H1 (cell line): ENCODE measurements around the gene SLC25A12.

Experiments
- CEBPB ChIP-seq: IDR thresholded peaks from 2 replicates; pipeline ENCODE4 v1.6.1; 2012; ENCODE audit warnings: low read depth, low read length
- CREB1 ChIP-seq: IDR thresholded peaks from 2 replicates; pipeline ENCODE4 v1.6.1; 2012; ENCODE audit warnings: inconsistent platforms
- EGR1 ChIP-seq: IDR thresholded peaks from 2 replicates; pipeline ENCODE4 v1.6.1; 2011; ENCODE audit warnings: low read depth, low read length, borderline replicate concordance
- EZH2 ChIP-seq: fragments of 200-600 bp; sonication (generic); IDR thresholded peaks from 2 replicates; pipeline ENCODE4 v1.7.1; 2012; ENCODE audit warnings: low read depth, mild to moderate bottlenecking, moderate library complexity, low read length, inconsistent platforms; ENCODE audit not compliant: severe bottlenecking
- MAFK ChIP-seq: IDR thresholded peaks from 2 replicates; pipeline ENCODE4 v1.6.1; 2012; ENCODE audit warnings: low read depth, mild to moderate bottlenecking, improper control_type of control experiment, low read length
- POLR2AphosphoS5 ChIP-seq: IDR thresholded peaks from 2 replicates; pipeline ENCODE4 v1.6.1; 2011; ENCODE audit warnings: low read depth, low read length
- RAD21 ChIP-seq, 2 experiments: IDR thresholded peaks in 1 of 2; conservative IDR thresholded peaks in 1 of 2; 2 replicates each; pipeline ENCODE4 v1.6.1; 2011; ENCODE audit warnings: low read depth in 2 of 2, low read length in 2 of 2, improper control_type of control experiment in 1 of 2, inconsistent platforms in 1 of 2, mild to moderate bottlenecking in 1 of 2, moderate library complexity in 1 of 2
- SIN3A ChIP-seq, 2 experiments: IDR thresholded peaks in 1 of 2; conservative IDR thresholded peaks in 1 of 2; 2 replicates each; pipeline ENCODE4 v1.6.1; 2011 to 2012; ENCODE audit warnings: low read length in 2 of 2, improper control_type of control experiment in 1 of 2, low read depth in 1 of 2, mild to moderate bottlenecking in 1 of 2
- YY1 ChIP-seq: IDR thresholded peaks from 2 replicates; pipeline ENCODE4 v1.6.1; 2011; ENCODE audit warnings: low read depth, mild to moderate bottlenecking, low read length
- ZNF274 ChIP-seq: IDR thresholded peaks from 2 replicates; pipeline ENCODE4 v1.7.0; 2012; ENCODE audit warnings: low read length, borderline replicate concordance; ENCODE audit errors: extremely low read depth
- TF ChIP-seq, protein P1 (sequence below), 3 experiments: IDR thresholded peaks; 1 replicate in 2 of 3; 2 replicates in 1 of 3; pipeline versions ENCODE4 v1.5.1 to v1.6.1; 2011; ENCODE audit warnings: low read length in 3 of 3, mild to moderate bottlenecking in 3 of 3, inconsistent platforms in 2 of 3, low read depth in 1 of 3, moderate library complexity in 1 of 3; ENCODE audit not compliant: insufficient read depth in 1 of 3; ENCODE audit errors: control extremely low read depth in 1 of 3
- TF ChIP-seq, protein P2 (sequence below): IDR thresholded peaks from 2 replicates; pipeline ENCODE4 v1.6.1; 2011; ENCODE audit warnings: low read length, improper control_type of control experiment
- TF ChIP-seq, protein P3 (sequence below): IDR thresholded peaks from 2 replicates; pipeline ENCODE4 v1.6.1; 2012; ENCODE audit warnings: inconsistent platforms

DNA sequence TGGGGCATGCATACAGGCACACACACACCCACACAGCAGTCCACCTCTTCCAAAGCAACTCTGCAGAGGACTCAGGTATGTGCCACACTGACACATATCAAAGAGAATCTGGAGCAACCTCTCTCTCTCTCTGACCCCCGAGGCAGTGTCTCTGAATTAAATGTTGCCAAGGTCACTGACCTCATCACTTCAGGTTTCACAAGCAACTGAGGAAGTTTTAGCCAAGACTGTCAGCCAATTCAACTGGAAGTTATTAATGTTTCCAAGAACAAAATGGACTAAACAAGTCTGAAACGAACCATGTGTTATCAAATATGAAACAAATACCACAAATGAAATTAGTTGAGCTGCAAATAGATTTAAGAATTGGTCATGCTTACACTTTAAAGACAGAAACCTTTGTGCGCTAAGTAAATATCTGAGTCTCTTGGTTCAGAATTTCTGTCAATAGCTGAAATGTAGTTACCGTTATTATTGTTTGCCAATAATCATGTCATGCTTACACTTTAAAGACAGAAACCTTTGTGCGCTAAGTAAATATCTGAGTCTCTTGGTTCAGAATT is 86.1 kb downstream of the SLC25A12 start:
- TF ChIP-seq, protein P1, sequence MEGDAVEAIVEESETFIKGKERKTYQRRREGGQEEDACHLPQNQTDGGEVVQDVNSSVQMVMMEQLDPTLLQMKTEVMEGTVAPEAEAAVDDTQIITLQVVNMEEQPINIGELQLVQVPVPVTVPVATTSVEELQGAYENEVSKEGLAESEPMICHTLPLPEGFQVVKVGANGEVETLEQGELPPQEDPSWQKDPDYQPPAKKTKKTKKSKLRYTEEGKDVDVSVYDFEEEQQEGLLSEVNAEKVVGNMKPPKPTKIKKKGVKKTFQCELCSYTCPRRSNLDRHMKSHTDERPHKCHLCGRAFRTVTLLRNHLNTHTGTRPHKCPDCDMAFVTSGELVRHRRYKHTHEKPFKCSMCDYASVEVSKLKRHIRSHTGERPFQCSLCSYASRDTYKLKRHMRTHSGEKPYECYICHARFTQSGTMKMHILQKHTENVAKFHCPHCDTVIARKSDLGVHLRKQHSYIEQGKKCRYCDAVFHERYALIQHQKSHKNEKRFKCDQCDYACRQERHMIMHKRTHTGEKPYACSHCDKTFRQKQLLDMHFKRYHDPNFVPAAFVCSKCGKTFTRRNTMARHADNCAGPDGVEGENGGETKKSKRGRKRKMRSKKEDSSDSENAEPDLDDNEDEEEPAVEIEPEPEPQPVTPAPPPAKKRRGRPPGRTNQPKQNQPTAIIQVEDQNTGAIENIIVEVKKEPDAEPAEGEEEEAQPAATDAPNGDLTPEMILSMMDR (IDR thresholded peaks at IDR 0.05; ENCODE audit: control extremely low read depth in 1 of 3, insufficient read depth in 1 of 3, low read depth in 1 of 3, low read length in 3 of 3), result no peak
- TF ChIP-seq RAD21 (IDR thresholded peaks at IDR 0.05 in 1 of 2, conservative IDR thresholded peaks at IDR 0.05 in 1 of 2; ENCODE audit: low read depth in 2 of 2, low read length in 2 of 2) (no peak), CREB1 (no peak), EZH2 (no peak), POLR2AphosphoS5 (no peak), ZNF274 (no peak), EGR1 (no peak), CEBPB (no peak), YY1 (no peak), MAFK (no peak), SIN3A (conservative IDR thresholded peaks at IDR 0.05 in 1 of 2, IDR thresholded peaks at IDR 0.05 in 1 of 2; ENCODE audit: low read depth in 1 of 2, low read length in 2 of 2) (no peak)
- TF ChIP-seq, protein P2, sequence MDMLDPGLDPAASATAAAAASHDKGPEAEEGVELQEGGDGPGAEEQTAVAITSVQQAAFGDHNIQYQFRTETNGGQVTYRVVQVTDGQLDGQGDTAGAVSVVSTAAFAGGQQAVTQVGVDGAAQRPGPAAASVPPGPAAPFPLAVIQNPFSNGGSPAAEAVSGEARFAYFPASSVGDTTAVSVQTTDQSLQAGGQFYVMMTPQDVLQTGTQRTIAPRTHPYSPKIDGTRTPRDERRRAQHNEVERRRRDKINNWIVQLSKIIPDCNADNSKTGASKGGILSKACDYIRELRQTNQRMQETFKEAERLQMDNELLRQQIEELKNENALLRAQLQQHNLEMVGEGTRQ, result no peak
- TF ChIP-seq, protein P3, sequence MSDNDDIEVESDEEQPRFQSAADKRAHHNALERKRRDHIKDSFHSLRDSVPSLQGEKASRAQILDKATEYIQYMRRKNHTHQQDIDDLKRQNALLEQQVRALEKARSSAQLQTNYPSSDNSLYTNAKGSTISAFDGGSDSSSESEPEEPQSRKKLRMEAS, result no peak
